Stimulated activated CD4-positive, alpha-beta T cell treated with anti-CD3 and anti-CD28 coated beads, Interleukin-15, amount 100 ng/mL, for 1 hour (primary cell): ENCODE measurements around the gene CD34.
"Not testable (repeated sequence)": the region's sequence is repeated elsewhere in the genome, so short reads cannot be mapped to it uniquely, and the experiment has no call there.

Experiments used
- DNase-seq, 2 donors: peaks; one replicate each; pipeline ENCODE4 v3.0.0-alpha.2; 2020; ENCODE audit warnings: low read depth in 1 of 2, low spot score in 1 of 2

CD34 gene, protein sequence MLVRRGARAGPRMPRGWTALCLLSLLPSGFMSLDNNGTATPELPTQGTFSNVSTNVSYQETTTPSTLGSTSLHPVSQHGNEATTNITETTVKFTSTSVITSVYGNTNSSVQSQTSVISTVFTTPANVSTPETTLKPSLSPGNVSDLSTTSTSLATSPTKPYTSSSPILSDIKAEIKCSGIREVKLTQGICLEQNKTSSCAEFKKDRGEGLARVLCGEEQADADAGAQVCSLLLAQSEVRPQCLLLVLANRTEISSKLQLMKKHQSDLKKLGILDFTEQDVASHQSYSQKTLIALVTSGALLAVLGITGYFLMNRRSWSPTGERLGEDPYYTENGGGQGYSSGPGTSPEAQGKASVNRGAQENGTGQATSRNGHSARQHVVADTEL

DNA sequence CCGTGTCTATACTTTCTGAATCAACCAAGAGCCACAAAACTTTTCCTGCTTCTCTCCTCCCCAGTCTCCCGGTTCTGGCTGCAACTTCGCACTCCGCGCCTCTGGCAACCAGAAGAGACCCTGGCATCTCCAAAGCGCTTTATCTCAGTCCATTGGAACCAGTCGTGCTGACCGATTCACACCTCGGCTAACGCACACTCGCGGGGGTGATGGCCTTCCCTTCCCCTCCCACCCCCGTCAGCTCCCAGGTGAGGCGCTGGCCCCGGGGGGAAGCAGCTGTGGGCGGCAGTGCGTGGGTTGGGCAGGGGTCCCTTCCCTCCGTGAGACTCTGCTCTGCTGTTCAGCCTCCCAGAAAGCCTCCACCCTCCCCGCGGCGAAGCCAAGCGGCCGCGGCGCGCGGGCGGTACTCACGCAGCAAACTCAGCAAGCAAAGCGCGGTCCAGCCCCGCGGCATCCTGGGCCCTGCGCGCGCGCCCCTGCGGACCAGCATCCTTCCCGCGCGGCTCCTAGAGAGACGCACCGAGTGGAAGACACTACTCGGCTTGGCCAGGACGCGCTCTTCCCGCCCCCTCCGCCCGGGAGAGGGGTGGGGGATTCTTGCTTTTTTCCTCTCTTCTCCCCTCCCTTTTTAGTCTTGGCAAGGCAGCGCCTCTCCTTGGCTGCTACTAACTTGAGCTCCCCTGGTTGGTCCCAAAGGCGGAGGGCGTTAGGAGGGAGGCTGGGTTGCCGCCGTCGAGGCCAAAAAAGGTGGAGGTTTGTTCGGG, at the start of gene CD34:
Gene CD34, minus strand, starts transcription at position 535 of the 764 bp plus-strand sequence. Its CDS starts 45 bp downstream, at position 490.
- peak in 1 of 2 donors; percentile 3 for DNase-seq

DNA sequence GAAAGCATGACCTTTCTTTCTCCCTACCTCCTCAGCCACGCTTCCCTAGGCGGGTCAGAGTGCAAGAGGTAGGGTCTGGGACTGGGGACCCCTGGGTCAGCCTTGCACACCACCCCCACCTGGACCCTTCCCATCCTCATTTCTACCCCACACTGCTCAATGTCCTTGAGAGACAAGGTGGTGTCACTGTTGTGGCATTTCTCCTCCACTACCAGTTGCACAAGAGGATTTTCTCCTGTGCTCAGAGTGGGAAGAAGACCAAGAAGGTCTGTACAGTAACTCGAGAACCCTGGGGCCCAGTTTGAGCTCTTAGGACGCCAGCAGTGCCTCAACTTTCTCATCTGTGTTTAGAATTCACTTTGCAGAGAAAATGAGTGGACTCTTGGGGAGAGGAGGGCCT, 49.4 kb upstream of the CD34 start:
- DNase-seq = no peak

DNA sequence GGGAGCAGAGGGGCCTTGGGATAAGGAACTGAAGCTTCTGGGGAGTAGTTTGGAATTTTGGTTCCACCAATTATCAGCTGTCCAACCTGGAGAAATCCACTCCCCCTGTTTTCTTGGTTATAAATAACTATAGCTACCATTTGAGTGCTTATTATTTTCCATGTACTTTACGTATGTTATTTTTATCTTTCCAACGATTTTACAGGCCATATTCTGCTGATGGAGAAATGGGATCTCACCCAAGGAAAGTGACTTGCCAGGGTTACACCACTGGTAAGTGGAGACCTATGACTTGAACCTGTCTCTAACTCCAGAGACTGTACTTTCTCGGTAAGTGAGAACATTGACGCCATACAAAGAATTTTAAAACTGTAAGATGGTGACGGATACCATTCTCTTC, 49.0 kb upstream of the CD34 start:
- no peak for DNase-seq

DNA sequence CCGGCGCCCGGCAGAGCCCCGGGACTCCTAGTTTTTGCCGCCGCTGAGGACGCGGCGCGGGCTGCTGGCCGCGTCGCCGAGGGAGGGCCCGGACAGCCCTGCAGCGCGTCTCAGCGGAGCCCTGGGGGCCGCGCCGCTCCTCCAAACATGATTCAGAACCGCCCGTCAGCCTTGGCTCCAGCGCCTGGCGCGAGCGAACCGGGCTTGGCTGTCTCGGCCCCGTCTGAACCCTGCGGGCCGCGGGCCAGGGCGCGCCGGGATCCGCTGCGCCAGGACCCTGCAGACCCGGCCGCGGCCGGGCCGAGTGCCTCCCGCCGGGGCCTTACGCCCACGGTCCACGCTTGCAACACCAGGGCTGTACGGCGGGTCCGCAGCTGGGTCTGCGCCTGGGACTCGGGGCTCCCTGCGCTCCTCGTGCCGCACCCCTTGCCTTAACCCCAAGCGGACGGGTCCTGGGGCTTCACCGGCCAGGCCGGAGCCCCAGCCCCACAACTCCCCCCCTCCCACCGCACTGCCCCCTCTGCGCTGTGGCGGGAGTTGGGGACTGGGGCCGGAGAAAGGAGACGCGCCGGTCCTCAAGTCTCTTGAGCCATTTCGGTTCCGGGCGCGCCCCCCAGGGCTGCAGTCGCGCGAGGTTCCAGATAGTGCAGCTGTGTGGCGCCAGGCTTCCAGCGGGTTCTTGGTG, 48.4 kb upstream of the CD34 start:
- no peak for DNase-seq

DNA sequence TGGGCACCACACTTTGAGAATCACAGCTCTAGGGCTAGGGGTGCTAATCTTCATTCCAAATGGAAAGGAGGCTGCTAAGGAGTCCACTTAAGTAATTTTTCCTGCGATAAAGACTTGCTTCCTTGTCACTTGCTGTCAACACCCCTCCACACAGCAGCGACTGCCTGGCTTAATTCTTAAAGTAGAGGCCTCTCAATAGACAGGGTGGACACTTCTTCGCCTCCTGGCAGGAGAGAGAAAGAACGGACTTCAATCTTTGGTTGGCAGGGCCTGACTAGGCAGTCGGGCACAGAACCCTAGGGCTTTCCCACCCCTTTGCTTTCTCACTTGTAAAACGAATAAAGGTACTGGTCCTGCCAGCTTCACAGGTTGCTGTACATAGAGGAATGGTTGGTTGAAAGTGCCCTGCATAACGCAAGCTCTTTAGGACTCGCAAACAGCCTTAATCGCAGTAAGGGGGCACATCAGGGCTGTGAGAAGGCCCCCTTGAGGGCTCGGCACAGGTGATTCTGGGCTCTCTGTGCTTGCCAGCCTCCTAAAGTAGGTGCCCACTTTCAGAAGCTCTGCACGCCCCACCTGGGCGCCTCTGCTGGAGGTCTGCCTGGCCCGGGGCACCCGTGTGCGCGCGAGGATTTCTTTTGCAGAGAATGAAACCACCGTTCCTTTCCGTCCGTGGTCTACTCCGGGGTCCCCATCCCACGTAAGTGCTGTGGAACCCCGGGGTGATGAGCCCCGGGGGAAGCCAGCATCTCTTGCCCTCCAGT, 47.6 kb upstream of the CD34 start:
- no peak for DNase-seq

DNA sequence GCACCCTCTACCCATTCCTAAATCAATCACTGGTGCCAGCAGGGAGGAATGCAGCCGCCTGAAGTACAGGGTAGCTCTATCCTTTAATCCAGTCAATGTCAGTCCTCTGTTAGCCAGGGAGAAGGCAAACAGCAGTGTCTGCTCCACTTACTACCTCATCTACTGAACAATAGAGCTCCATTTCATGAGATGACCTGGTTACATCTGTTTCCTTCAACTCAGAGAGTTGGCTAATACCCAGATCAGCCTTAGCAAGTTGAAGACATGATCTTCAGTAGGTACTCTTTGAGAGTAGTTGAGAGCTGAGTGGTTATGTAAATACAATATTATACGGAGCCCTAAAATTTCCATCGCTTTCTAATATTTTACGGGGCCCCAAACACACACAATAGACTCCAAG, 46.1 kb upstream of the CD34 start:
- DNase-seq = no peak

DNA sequence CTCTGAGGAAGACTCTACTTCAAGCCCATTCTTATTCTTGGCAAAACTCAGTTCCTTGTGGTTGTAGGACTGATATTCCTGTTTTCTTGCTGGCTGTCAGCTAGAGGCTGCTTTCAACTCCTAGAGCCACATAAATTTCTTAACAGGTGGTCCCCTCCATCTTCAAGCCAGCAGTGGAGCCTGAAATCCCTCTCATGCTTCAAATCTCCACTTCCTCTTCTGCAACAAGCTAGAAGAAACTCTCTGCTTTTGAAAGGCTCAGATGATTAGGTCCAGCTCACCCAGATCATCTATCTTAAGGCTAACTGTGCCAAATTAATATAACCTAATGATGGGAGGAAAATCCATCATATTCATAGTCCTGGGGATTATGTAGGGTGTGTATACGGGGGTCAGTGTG, 43.2 kb upstream of the CD34 start:
- DNase-seq = no peak

DNA sequence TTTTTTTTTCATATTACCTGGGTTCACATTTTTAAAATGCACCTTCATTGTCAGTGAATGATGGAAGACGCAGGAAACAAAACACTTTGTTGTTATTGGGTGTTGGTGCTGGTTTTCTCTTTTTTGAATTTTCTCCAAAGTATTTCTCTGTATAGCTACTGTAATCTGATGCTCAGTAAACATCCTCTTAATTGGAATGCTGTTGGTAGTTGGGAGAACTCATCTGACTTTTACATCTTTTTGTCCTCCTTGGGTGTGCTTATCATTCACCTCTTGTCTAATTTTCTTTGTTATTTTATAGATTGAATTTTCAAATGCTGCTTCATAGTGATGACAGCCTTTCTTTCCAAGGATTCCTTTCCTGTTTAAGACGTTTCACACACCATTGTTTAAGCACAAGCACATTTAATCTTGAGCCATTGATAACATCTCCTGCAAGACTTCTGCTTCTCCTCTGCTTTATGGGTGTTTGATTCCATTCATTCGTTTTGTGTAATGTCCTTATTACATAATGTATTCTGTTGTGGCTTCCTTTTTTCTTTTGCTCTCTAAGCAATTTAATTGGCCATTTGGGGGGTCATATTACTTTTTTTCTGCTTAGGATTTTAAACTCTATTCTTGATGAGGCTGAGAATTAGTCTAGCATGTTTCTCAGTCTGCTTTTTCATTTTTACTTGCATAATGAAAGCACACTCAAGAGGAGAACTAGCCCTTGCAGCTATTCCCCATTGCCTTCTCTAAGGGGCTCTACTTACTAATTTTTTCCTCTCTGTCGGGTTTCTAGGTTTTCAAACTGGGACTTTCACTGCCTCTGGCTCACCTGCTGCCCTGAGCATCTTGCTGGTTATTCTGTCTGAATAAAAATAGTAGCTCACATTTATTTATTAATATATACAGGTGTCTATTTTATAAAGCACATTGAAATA, 42.0 kb upstream of the CD34 start:
- DNase-seq = no peak

DNA sequence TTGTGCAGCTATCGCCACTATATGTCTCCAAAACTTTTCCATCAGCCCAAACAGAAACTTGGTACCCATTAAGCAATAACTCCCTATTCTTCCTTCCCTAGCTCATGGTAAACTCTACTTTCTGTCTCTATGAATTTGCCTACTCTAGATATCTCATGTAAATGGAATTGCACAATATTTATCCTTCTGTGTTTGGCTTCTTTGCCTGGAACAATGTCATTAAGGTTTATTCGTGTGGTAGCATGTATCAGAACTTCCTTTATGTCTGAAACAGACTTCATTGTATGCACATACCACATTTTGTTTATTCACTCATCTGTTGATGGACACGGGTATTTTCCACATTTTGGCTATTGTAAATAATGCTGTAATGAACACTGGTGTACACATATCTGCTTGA, 40.7 kb upstream of the CD34 start:
- DNase-seq = no peak

DNA sequence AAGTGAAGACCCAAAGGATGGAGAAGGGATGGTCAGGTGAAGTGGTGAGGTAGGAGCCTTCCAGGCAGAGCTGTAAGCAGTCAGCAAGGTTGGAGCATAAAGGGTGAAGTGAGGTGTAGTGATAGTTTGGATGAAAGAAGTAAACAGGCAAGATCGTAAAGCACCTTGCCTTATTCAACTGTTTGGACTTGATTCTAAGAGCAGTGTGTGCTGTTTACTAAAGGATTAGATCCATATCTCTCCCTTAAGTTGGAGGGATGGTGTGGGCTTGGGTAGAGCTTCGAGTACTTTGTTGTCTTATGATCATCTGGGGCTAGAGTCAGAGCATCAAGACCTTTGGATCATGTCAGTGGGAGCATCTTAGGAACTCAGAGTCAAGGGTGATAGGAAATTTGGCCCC, 39.8 kb upstream of the CD34 start:
- DNase-seq = no peak

DNA sequence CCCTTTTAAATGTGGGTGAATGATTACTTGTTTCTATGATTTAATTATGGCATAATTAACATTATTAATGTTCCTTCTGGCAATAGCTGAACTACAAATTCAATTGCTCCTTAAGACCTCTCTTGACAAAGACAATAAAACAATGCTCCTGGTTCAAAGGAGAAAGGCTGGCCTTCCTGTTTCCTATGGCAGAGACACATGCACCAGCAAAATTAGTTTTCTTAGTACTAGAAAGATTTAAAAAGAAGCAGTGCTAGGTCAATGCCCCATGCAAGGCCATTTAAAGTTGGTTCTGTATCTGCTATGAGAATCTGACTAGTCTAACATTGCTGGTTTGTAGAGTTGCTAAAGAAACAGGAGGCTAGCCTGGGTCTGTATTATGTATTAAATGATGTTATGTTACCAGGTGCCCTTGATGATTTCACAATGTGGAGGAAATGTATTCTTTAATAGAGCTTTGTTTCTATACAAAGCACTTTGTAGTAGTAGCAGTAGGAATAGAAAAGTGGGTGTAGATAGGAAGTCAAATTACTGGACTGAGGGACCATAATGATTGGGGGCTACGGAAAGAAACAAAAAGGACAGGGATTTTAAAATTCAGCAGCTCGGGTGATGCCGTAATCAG, 38.8 kb upstream of the CD34 start:
- DNase-seq = no peak

DNA sequence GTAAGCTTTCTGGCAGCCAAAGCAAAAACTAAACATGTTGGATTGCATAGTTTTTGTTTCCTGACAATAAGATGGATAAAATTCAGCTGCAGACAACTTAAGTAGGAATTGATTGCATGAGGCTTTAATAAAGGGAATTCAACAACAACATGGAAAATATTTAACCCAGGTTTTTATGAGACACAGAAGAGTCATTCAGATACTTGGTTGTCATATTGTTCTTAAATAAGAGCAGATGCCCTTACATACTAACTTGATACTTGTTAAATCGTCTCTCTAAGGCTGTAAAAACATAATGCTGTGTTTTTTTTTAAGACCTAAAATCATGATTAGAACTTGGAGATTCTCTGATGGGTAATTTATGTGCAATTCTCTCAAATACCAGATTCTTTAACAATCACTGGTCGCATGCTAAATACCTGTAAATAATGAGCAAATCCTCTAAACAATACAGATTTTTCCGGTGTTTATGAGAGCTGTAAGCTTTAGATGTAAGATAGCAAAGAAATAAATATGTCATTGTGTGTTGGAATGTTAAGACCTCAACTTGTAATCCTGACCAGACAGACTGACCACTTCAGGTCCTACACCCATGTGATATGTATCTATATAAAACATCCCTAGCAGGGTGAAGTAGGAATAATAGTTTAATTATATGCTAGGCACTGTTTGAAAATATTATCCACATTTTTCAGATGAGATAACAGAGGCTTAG, 37.8 kb upstream of the CD34 start:
- no peak for DNase-seq

DNA sequence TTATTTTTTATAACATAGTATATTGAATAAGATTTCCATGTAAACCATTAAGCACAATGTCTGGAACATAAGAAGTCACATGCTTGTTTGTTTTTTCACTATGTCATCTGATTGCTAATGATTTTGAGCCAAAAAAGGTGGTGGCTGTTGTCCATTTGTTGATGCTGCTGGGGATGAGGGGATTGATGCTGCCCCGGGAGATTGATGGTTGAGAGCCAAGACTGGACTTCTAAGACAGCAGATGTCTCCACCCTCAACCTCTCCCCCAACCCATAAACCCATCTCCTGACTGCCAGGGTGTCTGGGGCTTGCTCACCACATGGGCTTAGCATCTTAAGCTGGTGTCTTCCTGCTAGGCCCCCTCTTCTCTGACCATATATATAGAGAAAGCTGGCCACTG, 35.8 kb upstream of the CD34 start:
- no peak for DNase-seq

DNA sequence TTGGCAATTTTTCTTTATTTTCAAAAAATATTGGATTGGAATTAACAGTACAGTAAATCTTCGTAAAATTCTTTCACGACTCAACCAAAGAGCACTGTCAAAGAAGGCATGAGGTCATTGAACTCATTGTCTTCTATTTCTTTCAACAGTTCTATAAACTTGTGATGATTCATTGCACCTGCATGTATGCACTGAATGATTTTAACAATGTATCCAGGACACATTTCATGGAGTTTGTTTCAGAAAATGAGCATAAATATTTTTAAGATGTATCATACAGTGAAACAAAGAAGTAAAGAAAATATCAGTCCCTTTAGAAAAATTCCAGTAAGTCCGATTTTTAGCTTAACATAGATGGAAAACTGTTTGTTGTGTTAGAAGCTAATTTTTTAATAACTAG, 33.6 kb upstream of the CD34 start:
- no peak for DNase-seq

DNA sequence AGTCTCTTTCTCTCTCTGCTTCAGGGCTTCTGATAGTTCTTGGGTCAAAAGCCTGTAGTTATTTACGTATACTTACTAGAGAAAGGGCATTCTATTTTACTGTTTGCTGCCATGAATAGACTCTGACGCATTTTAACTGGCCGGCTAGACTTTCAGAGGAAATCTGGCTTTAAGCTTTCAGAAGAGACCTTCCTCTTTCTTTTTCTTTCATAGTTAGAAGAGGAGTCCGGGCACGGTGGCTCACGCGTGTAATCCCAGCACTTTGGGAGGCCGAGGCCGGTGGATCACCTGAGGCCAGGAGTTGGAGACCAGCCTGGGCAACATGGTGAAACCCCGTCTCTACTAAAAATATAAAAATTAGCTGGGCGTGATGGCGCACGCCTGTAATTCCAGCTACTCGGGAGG, 31.4 kb upstream of the CD34 start:
- DNase-seq = not testable (repeated sequence)

DNA sequence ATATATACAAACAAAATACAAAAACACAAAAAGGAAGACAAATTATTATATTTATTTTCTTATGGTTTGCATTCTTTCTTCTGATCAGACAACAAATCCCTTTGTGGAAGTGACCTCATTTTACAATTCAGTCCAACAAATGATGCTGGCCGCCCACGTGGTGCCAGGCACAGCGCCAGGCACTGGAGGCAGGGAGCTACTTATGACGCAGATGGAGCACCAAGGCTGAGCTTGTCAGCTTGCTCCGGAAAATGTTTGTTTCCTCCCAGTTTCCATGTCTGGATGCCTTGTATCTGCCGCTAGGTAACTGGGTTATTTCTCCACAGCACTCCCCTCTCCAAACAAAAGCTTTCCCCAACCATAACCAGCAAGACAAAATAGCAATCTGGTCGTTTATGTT, 30.7 kb upstream of the CD34 start:
- no peak for DNase-seq

DNA sequence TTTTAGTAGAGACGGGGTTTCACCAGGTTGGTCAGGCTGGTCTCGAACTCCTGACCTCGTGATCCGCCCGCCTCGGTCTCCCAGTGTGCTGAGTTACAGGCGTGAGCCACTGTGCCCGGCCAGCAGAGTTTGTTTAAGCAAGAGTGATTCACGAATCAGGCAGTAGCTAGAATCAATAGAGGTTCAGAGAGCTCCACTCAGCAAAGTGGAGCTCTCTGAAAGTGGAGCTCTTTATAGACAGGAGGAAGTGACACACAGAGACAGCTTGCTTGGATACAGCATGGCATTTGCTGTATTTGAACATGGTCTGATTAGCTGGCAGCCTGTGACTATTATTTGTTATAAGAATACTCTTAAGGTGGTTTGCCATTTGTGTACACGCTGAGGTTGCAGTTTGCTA, 27.1 kb upstream of the CD34 start:
- DNase-seq = no peak

DNA sequence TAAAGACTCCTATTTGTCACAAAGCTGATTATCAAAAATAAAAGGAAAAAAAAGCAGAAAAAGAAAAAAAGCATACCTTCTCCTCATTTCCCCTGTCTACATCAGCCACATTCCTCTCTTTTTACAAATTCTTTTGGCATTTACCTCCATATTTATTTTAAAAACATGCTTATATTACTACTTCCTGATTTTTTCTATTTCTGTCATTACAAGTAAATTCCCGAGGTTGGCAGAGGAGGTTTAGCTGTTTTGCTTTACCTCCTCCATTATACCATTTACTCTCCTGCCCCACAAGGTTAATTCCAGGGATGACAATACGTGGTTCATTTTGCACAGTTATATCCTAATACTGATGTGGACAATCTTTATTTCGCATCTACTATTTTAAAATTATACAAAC, 26.3 kb upstream of the CD34 start:
- no peak for DNase-seq

DNA sequence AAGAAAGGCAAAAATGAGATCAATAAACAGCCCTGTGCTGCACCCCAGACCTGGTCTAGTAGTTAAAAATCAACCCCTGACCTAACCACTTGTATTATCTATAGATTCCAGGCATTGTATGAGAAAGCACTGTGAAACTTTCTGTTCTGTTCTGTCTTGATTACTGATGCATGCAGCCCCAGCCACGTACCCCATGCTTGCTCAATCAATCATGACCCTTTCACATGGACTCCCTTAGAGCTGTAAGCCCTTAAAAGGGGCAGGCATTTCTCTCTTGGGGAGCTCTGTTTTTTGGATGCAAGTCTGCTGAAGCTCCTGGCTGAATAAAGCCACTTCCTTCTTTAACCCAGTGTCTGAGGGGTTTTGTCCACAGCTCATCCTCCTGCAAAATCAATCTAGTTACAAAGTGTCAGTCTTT, 24.2 kb upstream of the CD34 start:
- DNase-seq = no peak
